GM18858 (cell line): ENCODE measurements around the gene NDUFAF7.
"Not testable (repeated sequence)": the region's sequence is repeated elsewhere in the genome, so short reads cannot be mapped to it uniquely, and the experiment has no call there.

Experiments used
- ATAC-seq: cut with Tn5 transposase; IDR thresholded peaks from one replicate; pipeline ENCODE4 v1.9.1; 2021; ENCODE audit not compliant: unreplicated experiment

The NDUFAF7 gene, protein sequence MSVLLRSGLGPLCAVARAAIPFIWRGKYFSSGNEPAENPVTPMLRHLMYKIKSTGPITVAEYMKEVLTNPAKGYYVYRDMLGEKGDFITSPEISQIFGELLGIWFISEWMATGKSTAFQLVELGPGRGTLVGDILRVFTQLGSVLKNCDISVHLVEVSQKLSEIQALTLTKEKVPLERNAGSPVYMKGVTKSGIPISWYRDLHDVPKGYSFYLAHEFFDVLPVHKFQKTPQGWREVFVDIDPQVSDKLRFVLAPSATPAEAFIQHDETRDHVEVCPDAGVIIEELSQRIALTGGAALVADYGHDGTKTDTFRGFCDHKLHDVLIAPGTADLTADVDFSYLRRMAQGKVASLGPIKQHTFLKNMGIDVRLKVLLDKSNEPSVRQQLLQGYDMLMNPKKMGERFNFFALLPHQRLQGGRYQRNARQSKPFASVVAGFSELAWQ

DNA sequence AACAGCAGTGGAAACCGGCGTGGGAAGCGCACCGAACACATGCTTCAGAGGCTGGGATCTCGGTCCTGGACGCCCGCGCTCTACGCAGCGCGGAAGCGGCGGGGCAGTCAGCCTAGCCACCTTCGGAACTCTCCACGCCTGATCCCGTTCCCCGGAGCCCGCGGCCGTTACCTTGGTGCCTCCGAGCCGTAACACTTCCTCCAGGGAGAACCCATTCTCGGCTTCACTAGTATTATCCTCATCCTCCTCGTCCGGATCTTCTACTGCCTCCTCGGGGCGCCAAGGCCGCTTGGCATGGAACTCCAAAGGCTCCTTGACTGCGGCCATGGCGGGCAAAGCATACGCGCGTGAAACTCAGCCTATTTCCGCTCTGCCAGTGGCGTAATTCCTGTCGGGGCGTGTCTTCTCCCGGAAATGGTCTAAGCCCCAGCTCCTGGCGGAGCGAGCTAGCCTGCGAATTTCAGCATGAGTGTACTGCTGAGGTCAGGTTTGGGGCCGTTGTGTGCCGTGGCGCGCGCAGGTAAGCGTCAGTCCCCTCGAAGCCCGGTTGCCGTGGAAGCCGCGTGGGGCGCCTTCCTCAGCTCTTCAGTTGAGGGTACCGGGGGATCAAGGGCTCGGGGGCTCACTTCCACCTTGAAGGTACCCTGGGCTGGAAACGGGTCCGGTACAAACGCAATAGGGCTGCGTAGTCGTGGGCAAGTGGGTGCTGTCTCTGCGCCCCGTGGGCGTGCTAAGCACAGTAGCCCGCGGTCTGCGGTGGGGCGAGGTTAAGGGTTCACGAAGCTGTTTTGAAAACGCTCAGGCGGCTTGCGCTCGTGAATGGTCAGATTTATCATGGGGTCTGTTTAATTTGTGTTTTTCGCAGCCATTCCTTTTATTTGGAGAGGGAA lies at the start of gene NDUFAF7, which contains the start of gene CEBPZ:
NDUFAF7 (plus strand) TSS at position 418 of the 890 bp plus-strand sequence; CDS start at position 466, 48 bp downstream.
CEBPZ (minus strand) TSS at position 356 of the 890 bp plus-strand sequence; CDS start at position 327, 29 bp downstream.
- ATAC-seq: peak; percentile 90

DNA sequence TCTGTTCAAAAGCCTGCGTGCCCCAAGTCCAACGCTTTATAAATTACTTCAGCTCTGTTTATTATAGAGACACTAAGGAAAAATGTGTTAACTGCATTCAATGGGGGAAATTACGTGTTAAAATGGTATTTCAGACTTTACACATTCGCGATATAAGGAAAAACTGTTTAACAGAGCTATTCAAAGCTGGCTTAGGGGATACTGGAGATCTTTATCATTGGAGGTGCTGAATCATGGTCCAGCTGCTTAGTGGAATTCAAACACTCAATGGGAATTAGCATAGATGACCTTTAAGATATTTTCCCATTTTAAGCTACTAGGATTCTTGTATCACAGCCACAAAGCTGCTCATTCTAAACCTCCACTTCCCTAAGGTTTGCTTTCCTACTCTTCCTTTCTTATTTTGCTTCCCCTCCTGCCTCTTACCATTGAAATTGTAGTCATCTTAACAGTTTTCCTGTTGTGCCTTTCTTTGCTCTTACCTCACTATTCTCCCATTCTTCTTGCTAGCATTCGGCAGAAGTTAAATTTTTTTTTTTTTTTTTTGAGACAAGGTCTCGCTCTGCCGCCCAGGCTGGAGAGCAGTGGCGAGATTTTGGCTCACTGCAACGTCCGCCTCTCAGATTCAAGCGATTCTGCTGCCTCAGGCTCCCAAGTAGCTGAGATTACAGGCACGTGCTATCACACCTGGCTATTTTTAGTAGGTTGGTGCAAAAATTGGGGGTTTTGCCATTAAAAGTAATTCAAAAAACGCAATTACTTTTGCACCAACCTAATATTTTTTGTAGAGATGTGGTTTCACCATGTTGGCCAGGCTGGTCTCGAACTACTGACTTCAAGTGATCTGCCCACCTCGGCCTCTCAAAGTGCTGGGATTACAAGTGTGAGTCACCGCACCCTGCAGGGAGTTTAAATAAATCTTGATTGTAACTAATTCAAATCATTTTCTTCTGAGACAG lies 49.5 kb upstream of the NDUFAF7 start:
- no peak for ATAC-seq

DNA sequence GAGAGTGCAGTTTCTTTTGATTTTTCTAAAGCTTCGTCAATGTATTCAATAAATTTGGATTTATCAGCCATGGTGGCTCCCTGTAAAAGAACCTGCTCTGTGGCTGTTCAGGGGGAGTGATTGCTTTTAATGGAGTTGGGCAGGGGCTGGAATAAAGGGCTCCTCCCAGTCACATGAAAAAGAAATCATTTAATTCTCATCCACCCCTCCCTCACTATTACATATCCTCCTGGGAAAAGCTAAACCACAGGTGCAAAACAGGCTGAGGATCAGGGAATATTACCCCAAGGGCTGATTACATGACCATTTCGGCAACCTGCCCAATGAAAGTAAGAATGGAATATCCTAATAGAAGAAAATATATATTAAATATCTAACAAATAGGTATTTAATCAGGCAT lies 42.9 kb upstream of the NDUFAF7 start, which contains the start of gene SULT6B1:
SULT6B1 (minus strand) TSS at position 101 of the 400 bp plus-strand sequence; CDS start at position 71, 30 bp downstream.
- ATAC-seq: no peak

DNA sequence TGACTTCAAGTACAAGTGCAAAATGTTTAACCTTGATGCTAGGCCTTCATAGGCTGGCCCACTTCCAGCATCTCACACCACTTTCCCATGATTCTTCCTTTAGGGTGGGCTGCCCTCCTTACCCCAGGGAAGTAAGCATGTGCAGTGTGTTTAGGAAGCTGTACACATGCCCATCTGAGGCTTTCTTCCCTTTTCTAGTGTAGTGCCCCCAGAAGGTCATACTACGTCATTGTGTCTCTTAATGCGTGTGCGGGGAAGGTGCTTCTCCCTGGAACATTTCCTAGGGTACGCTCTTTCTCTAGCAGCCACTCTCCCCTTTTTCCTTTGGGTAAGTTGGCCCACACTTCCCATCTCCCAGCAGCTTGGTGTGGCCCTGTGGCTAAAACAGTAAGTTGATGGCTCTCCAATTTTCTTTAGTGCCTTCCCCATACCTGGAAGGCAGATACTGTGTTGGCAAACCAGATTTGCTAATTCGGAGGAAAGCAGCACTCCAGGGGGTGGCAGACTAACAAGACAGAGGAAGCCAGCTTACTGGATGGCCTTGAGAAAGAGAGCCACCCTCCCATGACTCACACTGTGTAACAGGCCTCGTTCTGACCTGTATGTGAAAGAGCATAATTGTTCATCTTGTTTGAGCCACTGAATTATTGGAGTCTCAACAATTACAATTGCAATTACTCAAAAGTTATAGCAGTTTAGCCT lies 41.9 kb upstream of the NDUFAF7 start:
- no peak for ATAC-seq

DNA sequence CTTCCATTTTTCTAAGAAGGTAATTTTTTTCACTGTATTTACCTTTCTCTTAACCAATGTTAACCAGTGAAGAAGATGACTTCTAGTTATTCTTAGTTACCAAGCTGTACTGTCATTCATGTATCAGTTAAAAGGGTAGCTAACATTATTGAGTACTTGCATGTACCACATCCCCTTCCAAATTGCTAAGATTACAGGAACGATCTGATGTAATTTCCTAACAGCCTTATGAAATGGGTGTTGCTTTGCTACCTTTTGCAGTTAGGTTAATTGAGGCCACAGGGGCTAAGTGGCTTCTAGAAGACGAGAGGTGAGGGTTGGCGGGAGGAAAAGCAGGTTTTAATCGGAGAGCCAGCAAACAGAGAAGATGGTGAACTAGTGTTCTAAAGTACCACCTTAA lies 41.2 kb upstream of the NDUFAF7 start:
- ATAC-seq: no peak

DNA sequence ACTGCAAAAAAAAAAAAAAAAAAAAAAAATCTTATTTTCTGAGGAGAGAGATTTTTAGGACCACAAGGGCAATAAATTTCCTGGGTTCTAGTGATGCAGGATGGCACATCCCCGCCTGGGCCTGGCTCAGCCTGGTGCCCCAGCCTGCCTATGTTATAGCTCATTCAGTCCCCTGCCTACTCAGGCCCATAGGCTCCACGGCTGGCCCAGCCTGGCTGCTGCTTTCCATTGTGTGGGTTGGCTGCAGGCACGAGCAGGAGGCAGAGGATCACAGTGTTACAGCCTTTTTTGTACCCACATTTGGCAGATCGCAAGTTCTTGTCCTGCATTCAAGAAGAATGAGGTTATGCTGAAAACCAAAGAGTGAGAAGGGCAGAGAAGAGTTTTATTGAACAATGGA lies 40.2 kb upstream of the NDUFAF7 start:
- no peak for ATAC-seq

DNA sequence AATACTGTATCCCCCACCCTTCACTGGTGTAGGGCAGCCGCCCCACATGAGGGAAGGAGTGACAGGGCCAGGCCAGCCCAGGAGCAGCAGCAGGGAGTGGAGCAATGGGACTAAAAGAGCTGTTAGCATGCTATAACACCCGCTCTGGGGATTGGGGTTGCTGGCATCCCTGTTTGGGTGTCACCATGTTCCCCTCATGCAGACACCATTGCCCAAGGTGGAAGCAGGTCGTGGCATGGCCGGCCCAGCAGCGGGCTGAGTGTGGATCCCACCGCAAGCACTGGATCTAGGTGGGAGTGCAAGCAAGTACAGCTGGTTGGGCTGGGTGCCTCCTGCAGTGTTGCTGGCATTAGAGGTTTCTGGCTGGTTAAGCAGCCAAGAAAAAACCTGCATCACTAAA lies 39.7 kb upstream of the NDUFAF7 start:
- ATAC-seq: no peak

DNA sequence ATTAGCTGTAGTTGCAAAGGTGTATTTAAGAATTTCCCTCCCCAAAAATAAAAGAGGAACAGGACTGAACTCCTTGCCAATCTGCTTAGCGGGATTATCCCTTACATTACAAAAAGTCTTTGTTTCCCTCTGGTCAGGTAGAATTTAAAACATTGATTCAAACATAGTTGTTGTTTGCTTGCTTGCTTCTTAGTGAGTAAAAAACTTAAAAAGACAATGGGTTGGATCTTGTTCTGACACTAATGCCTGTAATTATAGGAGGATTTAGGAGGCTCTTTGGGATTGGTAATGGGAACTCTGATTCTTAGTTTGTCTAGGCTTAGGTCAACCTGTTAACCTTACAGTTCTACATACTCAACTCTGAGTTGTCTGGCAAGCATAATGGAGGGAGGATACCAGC lies 38.9 kb upstream of the NDUFAF7 start:
- ATAC-seq: no peak

DNA sequence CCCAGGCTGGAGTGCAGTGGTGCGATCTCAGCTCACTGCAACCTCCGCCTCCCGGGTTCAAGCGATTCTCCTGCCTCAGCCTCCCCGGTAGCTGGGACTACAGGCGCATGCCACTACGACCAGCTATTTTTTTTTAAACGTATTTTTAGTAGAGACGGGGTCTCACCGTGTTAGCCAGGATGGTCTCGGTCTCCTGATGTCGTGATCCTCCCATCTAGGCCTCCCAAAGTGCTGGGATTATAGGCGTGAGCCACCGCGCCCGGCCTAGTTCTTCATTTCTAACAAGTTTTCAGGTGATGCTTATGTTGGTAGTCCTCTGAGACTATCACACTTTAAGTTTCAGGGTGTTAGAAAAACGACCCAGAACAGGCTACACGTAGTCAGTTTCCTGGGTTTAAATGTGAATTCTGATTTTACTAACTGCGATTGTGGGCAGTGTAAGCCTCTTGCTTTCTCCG lies 35.6 kb upstream of the NDUFAF7 start:
- ATAC-seq: not testable (repeated sequence)

DNA sequence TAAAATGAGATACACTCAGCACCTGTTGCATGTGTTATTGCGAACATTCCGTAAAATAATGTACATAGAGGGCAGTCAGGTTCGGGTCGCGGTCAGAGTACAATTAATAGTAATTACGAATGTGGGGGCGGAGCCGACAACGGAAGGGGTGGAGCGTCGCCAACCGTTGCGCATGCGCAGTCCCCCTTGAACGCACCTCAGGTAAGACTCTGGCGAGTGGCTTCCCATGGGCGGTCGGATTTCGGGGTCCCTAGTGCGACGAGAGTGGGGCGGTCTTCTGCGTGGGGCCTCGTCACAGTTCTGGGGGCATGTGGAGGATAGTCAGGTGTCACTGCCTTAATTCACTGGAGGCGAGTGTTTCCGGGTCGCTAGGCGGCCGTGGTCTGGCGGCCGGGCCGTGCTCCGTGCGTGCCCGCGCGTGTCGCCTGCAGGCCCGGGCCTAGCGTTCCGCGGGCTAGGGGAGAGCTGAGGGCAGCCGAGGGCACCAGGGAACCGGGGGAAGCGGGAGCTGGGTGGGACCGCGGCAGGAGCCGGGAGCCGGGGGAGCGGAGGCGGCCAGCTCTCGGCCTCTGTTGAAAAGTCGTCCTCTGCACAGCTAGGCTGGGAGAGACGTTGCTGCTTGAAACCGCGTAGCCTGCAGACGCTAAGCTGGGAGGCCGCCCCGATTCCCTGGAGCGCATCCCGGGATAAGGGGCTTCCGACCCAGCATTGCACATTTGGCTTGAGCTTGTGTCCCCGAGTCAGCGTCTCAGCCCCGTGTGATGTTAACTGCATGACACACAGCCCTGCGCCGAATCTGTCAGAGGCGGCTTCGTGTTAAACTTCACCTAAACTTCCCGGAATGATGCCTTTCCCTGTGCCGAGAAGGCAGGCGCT lies 34.9 kb upstream of the NDUFAF7 start, which contains the start of gene CEBPZOS:
CEBPZOS (plus strand) TSS at position 177 of the 876 bp plus-strand sequence. CDS start 3,209 bp downstream, outside the sequence.
- peak; percentile 54 for ATAC-seq

DNA sequence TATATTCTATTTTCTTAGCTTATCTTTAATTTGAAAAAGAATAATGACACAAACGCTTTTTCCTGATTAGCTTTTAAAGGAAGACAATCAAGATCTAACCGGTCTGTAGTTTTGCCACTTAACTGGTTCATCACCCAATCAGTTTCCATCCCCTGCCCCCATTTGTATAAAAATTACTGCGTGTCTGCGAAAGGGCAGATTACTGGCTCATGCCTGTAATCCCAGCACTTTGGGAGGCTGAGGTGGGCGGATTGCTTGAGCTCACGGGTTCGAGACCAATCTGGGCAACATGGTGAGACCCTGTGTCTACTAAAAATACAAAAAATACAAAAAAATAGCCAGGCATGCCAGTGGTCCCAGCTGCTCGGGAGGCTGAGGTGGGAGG lies 32.8 kb upstream of the NDUFAF7 start:
- ATAC-seq: no peak

DNA sequence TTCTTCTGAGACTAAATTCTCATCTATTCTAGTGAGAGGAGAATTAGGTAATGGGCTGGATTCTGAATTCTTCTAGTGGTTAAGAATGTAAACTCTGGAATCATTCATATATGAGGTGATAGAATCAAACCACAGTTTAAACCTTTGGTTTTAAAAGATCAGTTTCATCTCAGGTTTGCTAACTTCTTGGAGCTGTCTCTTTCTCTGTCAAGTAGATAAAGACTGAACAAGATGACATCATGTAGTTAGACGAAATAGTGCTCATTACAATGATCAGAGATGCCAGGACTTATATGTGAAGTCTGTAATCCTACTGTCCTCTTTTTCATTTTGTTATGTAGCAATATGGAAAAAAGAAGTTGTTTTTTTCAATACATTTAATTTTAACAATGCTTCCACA lies 30.2 kb upstream of the NDUFAF7 start:
- ATAC-seq: no peak

DNA sequence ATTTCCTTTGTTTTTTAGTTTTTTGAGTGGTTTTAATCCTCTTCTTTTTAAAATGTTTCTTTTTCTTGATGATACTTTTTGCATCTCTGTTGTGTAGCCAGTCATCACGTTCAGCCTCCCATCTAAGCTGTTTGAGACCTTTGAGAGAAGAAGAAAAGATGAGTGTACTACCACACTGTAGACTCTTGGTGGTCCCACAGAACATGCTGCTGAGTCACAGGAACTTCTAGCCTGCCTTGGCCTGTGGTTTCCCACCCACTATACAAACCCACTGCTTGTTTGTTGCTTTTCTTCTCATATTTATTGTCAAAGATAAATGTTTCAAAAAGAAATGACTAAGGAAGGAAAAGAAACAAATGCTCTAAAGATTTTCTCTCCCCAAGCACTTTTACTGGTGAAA lies 29.7 kb upstream of the NDUFAF7 start:
- no peak for ATAC-seq

DNA sequence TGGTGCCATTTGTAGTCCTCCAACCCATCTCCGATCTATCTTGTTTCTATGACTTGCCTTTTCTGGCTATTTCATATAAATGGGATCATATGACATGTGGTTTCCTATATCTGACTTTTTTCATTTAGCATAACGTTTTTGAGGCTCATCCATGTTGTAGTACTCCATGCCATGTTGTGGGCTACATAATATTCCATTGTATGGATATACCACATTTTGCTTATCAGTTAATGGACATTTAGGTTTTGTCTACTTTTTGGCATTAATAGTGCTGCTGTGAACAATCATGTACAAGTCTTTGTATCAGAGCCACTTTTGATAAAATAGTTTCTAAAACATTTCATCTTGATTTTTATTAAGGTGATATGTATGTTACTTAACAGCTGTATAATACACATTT lies 27.8 kb upstream of the NDUFAF7 start:
- no peak for ATAC-seq

DNA sequence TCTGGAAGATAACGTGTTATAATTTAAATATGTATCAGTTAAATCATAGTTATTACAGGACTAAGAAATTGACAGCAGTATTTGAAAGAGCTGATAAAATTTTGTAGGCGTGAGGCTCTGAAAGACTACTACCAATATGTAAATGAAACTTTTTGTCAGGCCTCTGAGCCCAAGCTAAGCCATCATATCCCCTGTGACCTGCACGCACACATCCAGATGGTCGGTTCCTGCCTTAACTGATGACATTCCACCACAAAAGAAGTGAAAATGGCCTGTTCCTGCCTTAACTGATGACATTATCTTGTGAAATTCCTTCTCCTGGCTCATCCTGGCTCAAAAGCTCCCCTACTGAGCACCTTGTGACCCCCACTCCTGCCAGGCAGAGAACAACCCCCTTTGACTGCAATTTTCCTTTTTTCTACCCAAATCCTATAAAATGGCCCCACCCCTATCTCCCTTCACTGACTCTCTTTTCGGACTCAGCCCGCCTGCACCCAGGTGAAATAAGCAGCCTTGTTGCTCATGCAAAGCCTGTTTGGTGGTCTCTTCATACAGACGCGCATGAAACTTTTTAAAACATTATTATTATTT lies 26.3 kb upstream of the NDUFAF7 start:
- ATAC-seq: not testable (repeated sequence)

DNA sequence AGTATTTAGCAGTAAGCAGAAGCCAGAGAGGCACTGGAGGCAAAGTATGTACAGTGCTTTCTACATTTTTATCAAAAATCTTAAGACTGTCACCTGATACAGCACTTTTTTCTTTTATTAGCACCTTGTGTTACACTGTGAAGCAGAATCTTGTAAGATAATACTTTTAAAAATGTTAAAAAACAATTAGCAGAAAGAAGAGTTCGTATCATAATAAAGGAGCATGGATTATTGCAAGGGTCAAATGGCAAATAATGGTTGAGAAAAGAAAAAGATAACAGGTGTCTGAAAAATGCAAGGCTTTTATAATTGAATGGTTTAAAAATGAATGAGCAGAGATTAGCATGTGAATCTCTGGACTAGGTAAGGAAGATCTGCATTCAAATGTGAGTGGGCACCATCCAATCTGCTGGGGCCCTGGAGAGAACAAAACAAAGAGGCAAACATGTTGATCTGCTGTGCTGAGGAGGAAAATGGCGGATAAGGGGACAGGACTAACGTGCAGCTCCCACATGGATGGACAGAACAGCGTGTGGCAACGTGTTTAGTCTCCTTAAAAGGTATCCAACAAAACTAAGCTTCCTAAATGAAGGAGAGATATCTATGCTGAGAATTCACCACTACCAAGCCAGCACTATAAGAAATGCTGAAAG lies 25.6 kb upstream of the NDUFAF7 start:
- no peak for ATAC-seq

DNA sequence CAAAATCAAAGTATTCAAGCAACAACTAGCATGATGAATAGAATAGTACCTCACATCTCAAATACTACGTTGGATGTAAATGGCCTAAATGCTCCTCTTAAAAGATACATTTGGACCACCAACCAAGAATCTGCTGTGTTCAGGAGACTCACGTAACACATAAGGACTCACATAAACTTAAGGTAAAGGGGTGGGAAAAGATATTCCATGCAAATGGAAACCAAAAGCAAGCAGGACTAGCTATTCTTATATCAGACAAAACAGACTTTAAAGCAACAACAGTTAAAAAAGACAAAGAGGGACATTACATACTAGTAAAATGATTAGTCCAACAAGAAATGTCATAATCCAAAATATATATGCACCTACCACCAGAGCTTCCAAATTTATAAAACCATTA lies 24.7 kb upstream of the NDUFAF7 start:
- not testable (repeated sequence) for ATAC-seq

DNA sequence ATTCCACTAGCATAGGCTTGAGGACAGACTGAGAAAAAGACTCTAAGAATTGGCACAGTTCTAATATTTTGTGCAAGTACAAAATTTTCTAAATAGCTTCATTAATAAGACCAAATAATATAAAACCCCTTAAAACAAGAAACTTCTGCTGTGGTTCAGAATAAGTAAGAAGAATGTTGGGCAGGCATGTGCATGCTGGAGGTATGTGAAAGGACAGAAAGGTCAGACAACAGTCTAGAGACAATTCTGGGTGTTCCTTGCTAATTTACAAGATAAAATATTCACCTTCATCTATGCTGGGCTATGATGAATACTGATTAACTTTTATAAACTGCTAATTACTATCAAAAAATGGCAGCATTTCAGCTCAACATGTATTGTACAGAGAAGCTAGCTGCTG lies 20.2 kb upstream of the NDUFAF7 start:
- no peak for ATAC-seq
